PFSK-1 (cell line): ENCODE results near the gene TLE4.

Experiments used
- FOXP2 ChIP-seq: optimal IDR thresholded peaks from 2 replicates; pipeline ENCODE3; 2011; ENCODE audit warnings: borderline replicate concordance, control low read depth, inconsistent platforms; ENCODE audit not compliant: insufficient read depth; ENCODE audit errors: extremely low read length, extremely low read depth
- POLR2AphosphoS5 ChIP-seq: IDR thresholded peaks from 2 replicates; pipeline ENCODE4 v1.6.1; 2012; ENCODE audit warnings: low read depth, mild to moderate bottlenecking, control low read depth, low read length, moderate library complexity
- SIN3A ChIP-seq: IDR thresholded peaks from 2 replicates; pipeline ENCODE4 v1.6.1; 2012; ENCODE audit warnings: mild to moderate bottlenecking, low read length, moderate library complexity, borderline replicate concordance; ENCODE audit not compliant: insufficient read depth
- TAF1 ChIP-seq: IDR thresholded peaks from 2 replicates; pipeline ENCODE4 v1.6.1; 2012; ENCODE audit warnings: low read length, control low read depth, borderline replicate concordance; ENCODE audit not compliant: insufficient read depth
- TF ChIP-seq, protein P1 (sequence below), 2 experiments: IDR thresholded peaks; 2 replicates each; pipeline versions ENCODE4 v1.6.1 to v1.8.0; 2011 to 2012; ENCODE audit warnings: low read depth in 2 of 2, low read length in 2 of 2, control low read depth in 1 of 2, inconsistent platforms in 1 of 2, mild to moderate bottlenecking in 1 of 2, moderate library complexity in 1 of 2; ENCODE audit not compliant: insufficient read depth in 1 of 2

TLE4 gene

DNA sequence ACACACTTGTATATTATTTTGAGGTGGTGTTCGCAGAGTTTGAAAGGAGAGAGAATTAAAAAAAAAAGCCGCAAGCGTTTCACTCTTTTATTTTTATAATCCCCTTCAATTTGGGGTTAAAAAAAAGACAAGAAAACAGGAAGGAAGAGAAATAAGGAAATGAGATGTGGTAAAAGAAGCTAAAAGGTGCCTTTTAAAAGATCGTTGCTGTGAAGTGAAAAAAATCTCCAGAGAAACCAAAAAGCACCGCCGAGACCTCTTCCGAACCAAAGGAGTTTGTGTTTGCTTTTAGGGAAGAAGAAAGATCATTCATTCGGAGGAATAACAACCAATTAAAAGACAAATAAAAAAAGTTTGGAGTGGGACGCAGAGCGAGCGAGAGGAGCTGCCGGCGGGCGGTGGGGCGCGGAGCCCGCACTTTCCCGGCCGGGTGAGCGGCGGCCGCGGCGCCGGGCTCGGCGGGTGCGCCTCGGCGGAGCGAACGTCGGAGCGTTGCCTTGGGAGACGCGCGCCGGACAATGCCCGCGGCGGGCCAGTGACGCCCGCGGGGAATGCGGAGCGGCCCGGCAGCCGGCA lies 355 bp downstream of the TLE4 start:
- TF ChIP-seq, protein P1, sequence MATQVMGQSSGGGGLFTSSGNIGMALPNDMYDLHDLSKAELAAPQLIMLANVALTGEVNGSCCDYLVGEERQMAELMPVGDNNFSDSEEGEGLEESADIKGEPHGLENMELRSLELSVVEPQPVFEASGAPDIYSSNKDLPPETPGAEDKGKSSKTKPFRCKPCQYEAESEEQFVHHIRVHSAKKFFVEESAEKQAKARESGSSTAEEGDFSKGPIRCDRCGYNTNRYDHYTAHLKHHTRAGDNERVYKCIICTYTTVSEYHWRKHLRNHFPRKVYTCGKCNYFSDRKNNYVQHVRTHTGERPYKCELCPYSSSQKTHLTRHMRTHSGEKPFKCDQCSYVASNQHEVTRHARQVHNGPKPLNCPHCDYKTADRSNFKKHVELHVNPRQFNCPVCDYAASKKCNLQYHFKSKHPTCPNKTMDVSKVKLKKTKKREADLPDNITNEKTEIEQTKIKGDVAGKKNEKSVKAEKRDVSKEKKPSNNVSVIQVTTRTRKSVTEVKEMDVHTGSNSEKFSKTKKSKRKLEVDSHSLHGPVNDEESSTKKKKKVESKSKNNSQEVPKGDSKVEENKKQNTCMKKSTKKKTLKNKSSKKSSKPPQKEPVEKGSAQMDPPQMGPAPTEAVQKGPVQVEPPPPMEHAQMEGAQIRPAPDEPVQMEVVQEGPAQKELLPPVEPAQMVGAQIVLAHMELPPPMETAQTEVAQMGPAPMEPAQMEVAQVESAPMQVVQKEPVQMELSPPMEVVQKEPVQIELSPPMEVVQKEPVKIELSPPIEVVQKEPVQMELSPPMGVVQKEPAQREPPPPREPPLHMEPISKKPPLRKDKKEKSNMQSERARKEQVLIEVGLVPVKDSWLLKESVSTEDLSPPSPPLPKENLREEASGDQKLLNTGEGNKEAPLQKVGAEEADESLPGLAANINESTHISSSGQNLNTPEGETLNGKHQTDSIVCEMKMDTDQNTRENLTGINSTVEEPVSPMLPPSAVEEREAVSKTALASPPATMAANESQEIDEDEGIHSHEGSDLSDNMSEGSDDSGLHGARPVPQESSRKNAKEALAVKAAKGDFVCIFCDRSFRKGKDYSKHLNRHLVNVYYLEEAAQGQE (IDR thresholded peaks at IDR 0.05; ENCODE audit: insufficient read depth in 1 of 2, low read depth in 2 of 2, low read length in 2 of 2): no peak
- TF ChIP-seq SIN3A: no peak
- no peak for TF ChIP-seq TAF1
- TF ChIP-seq FOXP2: no peak

DNA sequence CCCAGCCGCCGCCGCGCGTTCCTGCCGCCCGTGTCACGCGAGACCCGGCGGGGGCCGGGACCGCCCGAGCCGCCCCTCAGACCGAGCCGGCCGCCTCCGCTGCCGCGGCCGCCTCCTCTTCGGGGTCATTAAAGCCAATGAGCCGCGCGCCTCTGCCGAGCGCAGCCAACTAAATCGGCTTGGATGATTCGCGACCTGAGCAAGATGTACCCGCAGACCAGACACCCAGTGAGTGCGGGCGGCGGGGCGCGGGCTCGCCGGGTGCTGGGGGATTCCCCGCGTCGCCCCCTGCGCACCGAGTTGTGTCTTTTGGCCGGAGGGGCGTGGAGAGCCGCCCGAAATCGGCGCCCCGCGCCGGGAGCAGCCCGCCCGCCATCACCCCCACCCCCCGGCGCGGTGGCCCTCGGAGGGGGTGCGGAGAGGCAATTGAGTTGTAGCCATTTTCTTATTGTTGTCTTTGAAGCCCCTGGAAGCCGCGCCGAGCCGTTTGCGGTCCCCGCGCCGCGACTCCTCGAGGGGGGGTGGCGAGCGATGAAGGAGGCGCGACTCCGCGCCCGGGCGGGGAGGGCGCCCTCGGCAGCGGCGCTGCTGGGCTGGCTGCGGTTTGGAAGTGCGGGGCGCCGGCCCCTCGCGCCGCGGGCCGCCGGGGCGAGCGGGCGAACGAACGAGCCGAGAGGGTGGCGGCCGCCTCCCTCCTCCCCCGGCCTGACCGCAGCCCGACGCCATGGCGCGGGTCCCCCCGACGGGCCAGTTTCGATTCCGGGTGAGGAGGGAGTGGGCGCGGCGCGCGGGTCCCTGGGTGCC lies 1.0 kb downstream of the TLE4 start:
- no peak for TF ChIP-seq SIN3A
- TF ChIP-seq, protein P1 (IDR thresholded peaks at IDR 0.05; ENCODE audit: insufficient read depth in 1 of 2, low read depth in 2 of 2, low read length in 2 of 2): no peak
- no peak for TF ChIP-seq TAF1
- TF ChIP-seq POLR2AphosphoS5: no peak
- TF ChIP-seq FOXP2: no peak

DNA sequence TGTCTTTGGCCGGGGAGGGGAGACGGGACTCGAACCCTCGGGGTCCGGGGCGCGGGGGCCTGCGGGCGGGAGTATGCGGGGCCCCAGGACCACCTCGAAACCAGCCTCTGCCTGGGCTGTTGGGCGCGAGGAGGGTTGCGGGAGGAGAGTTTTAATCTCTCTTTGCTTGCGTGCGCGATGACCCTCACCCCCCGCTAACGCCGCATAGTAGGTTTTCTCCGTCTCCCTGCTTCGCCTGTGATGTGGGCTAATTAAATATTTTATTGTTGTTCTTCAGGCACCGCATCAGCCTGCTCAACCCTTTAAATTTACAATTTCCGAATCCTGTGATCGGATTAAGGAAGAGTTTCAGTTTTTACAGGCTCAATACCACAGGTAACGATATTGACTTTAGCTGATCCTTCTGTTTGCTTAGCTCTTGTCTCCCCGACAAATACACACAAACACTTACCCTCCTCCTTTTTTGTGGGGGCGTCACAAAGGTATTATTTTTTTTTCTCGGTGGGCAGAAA lies 1.7 kb downstream of the TLE4 start:
- TF ChIP-seq, protein P1 (IDR thresholded peaks at IDR 0.05; ENCODE audit: insufficient read depth in 1 of 2, low read depth in 2 of 2, low read length in 2 of 2): no peak
- TF ChIP-seq SIN3A: no peak
- TF ChIP-seq POLR2AphosphoS5: no peak
- no peak for TF ChIP-seq FOXP2
- TF ChIP-seq TAF1: no peak

DNA sequence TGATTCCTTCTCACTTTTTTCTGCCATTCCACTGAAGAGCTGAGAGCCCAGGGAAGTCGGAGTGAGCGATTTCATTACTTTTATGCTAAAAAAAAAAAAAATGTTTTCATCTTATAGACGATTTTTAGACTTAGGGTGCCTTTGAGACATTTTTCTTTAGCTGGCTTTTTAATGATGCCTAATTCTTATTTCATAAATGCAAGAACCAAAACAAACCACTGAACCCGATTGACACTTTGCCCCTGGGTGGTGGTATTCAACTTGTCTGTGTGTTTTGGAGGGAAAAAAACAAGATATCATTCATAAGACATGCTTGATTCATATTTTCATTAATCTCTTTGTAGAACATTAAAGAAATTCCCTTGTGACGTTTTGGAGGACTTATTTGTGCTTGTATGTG lies 2.4 kb downstream of the TLE4 start:
- TF ChIP-seq TAF1 (no peak), FOXP2 (no peak)

DNA sequence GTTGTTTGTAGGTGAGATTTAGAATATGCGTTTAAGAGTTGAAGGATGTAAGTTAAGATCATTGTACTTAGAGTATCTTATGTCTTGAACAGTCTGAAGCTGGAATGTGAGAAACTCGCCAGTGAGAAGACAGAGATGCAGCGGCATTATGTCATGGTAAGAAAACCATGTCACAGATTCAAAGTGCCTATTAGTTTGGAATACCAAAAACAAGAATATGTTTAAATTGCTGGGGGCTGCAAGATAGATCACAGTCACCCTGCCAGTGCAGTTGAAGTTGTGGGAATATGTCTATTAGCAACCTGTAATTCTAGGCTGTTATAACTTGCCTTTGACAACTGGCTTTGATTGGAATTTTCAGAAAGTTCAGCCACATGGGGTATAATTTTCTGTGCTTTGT lies 3.0 kb downstream of the TLE4 start:
- TF ChIP-seq SIN3A: no peak

DNA sequence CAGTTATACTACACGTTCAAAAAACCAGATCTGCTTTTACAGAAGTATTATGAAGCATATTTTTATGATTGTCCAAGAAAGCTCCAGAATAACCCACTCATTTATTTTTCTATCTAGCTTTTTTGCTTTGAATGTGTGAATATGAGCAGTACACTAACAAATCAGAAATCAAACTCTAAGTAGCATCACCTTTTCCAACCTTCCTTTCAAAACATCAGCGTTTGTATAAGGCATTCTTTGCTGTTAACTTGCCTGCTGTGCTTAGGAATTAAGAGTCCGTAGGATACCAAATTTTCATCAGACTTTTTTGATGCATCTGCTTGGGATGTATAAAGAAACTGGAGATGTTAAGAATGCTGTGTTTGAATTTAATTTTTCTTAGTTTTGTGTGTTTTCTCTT lies 3.8 kb downstream of the TLE4 start:
- no peak for TF ChIP-seq POLR2AphosphoS5
- no peak for TF ChIP-seq SIN3A
- no peak for TF ChIP-seq TAF1
- TF ChIP-seq, protein P1 (IDR thresholded peaks at IDR 0.05; ENCODE audit: insufficient read depth in 1 of 2, low read depth in 2 of 2, low read length in 2 of 2): no peak
- no peak for TF ChIP-seq FOXP2
